CD4-positive, alpha-beta T cell treated with Interleukin-4 for 4 hours (primary cell): ENCODE results near the gene IL13.
"Not testable (repeated sequence)": the region's sequence is repeated elsewhere in the genome, so short reads cannot be mapped to it uniquely, and the experiment has no call there.

ENCODE experiments used
- DNase-seq: peaks from one replicate; pipeline ENCODE4 v3.0.0-alpha.2; 2020

IL13 gene

DNA sequence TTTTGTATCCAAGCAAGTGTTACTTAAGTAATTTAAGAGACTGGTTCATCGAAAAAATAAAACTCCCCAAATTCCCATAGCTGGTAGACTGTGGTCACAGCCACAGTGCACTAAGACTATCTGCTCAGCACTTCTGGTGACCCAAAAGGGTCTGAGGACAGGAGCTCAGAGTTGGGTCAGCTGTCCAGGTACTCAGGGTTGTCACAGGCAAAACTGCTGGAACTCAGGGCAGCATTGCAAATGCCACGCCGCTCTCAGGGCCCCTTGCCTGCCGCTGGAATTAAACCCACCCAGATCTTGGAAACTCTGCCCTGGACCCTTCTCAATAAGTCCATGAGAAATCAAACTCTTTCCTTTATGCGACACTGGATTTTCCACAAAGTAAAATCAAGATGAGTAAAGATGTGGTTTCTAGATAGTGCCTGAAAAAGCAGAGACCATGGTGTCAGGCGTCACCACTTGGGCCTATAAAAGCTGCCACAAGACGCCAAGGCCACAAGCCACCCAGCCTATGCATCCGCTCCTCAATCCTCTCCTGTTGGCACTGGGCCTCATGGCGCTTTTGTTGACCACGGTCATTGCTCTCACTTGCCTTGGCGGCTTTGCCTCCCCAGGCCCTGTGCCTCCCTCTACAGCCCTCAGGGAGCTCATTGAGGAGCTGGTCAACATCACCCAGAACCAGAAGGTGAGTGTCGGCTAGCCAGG, at the start of gene IL13:
Gene IL13, plus strand, starts transcription at position 498 of the 705 bp plus-strand sequence. Its CDS starts 14 bp downstream, at position 512.
- DNase-seq, result no peak

DNA sequence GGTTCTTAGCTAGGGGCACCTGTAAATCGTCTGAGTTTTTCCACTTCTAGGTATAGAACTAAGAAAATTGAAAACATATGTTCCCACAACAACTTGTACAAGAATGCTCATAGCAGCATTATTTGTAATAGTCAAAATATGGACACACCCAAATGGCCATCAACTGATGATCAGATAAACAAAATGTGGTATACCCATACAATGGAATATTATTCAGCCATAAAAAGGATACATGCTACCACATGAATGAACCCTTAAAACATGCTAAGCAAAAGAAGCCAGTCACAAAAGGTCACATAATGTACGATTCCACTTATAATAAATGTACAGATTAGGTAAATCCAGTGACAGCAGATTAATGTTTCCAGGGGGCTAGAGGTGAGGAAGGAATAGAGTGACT, 46.0 kb upstream of the IL13 start:
- DNase-seq, result no peak

DNA sequence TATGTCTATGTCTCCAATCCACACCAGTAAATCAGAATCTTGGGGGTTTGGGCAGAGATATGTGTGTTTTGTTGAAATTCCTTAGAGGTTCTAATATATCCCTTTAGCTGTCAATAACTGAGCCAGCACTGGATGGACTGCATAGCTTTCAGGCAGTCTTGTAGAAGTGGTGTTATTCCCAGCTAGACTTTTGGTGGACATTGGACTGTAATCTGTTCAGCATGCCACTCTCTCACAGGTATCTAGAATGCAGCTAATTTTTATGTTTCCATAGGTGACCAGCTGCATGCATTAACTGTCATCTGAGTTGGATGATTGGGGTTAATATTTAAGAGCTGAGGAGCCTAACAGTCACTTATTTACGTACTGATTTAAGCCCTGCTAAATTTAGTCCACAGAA, 45.1 kb upstream of the IL13 start:
- DNase-seq, result no peak

- no peak for DNase-seq
Measured at GRCh38 chr5:132621699-132622098, 36.3 kb upstream of the IL13 start.

GRCh38 chr5:132622608-132623007, 35.4 kb upstream of the IL13 start:
- DNase-seq, result no peak

DNA sequence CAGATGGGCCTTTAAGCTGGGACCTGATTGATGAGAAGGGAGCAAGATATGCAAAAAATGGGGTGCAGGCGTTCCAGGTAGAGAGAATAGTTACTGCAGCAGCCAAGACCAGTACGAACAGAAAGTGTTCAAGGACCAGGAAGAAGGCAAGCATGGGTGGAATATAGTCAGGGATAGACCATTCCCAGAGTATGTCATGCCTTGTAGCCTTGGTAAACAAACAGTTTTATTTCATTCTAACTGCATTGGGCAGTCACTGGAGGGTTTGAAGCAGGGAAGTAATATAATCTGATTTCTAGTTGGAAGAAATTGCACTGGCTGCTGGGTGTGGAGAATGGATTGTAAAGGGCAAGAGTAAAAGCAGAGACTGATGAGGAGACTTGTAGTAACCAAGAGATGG, 30.5 kb upstream of the IL13 start:
- no peak for DNase-seq

GRCh38 chr5:132628814-132629213, 29.2 kb upstream of the IL13 start:
- DNase-seq, result no peak

DNA sequence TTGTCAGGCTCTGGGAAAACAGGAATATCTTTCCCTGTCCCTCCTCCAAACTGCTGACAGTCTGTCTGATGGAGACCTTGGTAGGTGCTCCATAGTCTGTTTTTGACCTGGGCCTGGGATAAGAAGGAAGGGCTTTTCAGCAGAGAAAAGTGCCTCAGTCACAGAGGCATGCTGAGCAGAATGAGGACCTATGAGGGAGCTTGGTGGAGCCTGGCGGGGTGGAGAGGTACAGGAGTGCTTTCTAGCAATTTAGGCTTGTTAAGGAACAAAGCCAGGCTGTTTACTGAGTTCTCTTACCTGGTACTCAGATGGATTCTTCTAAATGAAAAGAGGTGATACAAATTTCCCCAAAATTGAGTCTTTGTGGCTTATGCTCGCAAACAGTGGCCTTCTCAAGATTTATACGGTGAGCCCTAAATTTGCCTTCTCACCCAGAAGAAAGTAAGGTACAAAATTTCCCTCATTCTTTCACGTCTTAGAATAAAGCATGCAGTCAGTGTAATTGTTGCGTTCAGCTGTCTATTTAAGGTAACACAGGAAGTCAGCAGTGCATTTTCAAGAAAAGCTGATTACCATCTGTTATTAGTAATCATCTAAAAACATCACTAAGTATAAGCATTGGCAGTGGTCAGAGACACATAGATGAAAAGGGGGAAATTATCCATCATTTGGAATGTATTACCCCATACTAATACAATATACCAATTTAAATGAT, 28.6 kb upstream of the IL13 start:
- peak; percentile 24 for DNase-seq

- not testable (repeated sequence) for DNase-seq
Measured at GRCh38 chr5:132633587-132633986, 24.4 kb upstream of the IL13 start.

- no peak for DNase-seq
Measured at GRCh38 chr5:132635873-132636272, 22.1 kb upstream of the IL13 start.

DNA sequence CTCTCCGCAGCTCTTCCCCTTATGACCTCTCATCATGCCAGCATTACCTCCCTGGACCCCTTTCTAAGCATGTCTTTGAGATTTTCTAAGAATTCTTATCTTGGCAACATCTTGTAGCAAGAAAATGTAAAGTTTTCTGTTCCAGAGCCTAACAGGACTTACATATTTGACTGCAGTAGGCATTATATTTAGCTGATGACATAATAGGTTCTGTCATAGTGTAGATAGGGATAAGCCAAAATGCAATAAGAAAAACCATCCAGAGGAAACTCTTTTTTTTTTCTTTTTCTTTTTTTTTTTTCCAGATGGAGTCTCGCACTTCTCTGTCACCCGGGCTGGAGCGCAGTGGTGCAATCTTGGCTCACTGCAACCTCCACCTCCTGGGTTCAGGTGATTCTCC, 20.7 kb upstream of the IL13 start:
- no peak for DNase-seq

- DNase-seq, result no peak
Measured at GRCh38 chr5:132639706-132640130, 18.3 kb upstream of the IL13 start.

DNA sequence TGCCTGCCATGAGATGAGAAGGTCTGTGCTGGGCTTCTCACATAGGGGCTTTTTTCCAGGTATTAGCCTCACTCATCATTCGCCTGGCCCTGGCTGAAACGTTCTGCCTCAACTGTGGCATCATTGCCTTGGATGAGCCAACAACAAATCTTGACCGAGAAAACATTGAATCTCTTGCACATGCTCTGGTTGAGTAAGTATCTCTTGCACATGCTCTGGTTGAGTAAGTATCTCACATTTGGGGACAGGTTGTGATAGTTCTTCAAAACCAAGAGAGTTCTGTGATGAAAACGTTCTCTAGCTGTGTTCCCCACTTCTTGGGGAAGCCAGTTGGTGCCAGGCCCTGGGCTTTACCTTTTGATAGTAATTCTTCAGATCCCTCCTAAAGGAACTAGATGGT, 17.4 kb upstream of the IL13 start:
- DNase-seq, result no peak

- DNase-seq, result no peak
Measured at GRCh38 chr5:132641241-132641723, 16.7 kb upstream of the IL13 start.

- DNase-seq, result no peak
Measured at GRCh38 chr5:132641841-132642240, 16.1 kb upstream of the IL13 start.

DNA sequence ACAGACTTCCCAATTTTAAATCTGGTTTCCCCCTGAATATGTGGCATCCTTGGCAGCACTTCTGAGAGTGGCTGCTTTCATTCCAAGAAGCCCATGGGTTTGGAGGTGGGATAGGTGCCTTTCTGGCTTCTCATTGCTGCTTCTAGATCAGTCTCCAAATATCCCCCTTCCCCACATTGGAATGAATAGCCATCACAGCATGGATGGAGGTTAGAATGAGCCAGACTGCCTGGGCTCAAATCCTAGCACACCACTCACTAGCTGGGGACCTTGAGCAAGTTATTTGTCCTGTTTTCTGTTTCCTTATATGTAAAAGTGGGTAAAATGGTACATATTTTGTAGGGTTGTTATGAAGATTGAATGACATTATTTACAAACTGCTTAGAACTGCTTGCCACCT, 13.8 kb upstream of the IL13 start:
- no peak for DNase-seq

GRCh38 chr5:132646583-132647266, 11.2 kb upstream of the IL13 start:
- no peak for DNase-seq

DNA sequence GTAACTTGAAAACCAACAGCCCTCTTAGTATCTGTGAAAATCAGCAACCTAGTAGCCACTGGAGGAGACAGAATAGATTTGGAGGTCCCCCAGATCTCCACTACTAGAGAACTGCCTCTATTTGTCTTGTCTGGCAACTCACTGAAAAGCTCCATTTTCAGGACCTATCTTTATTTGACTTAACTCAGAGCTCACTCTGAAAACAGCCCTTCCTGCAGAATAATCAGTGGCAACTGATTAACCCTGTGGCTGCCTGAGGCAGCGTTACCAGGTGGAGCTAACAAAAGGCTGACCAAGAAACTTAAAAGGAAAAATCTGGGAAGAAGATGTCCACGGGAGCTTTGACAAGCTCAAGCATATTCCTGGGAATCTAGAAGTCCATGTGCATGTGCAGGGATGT, 10.5 kb upstream of the IL13 start:
- DNase-seq, result no peak

- no peak for DNase-seq
Measured at GRCh38 chr5:132648355-132648754, 9.6 kb upstream of the IL13 start.

DNA sequence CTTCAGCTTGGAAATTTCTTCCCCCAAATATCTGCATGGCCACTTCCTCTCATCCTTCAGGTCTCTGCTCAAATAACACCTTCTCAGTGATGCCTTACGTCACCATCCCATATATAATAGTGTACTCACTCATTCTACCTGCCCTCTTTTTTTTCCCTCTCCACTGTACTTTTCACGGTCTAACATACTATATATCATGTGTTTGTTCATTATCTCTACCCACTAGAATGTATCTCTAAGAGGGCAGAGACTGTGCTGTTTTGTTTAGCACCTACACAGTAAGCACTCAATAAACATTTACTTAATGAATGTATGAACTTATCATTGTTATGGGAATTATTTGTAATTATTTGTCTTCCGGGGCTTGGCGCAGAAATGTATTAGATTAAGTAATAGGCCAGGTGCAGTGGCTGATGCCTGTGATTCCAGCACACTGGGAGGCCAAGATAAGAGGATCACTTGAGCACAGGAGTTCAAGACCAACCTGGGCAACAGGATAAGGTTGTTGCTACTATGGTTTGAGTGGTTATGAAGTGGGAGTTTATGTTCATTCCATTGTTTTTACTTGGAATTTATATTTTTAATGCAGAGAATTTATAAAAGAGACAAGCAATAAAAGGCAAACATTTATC, 6.0 kb upstream of the IL13 start:
- no peak for DNase-seq

GRCh38 chr5:132653716-132654115, 4.3 kb upstream of the IL13 start:
- no peak for DNase-seq

- no peak for DNase-seq
Measured at GRCh38 chr5:132655821-132656773, 1.9 kb upstream of the IL13 start.
